ENCODE results near the gene GUCA1C. TPM values are rescaled to one million over a fixed set of nuclear protein-coding genes. Genes with fewer than 3 reads are reported as not detected.

GUCA1C gene
- total and polyA plus RNA-seq, 10 of the 15 experiments (the other 5 are each of a cell fraction or from before 2014, with no cell fraction given): not detected

Other genes starting within 250 kb of the GUCA1C start
- not detected in 2 replicates for gene RETNLB, start 196.5 kb downstream of the GUCA1C start, total RNA-seq (2014; rRNA removed)
- not detected in 2 replicates for gene RETNLB, start 196.5 kb downstream of the GUCA1C start, total RNA-seq (2014; rRNA removed; fragmentation: Illumina TruSeq; extraction: Trizol)
- gene RETNLB, start 196.5 kb downstream of the GUCA1C start, total RNA-seq (2021): not detected in 2 replicates
- gene RETNLB, start 196.5 kb downstream of the GUCA1C start, polyA plus RNA-seq (2011; rRNA removed): not detected in 2 replicates
- gene RETNLB, start 196.5 kb downstream of the GUCA1C start, polyA plus RNA-seq (2014; fragmentation: Illumina TruSeq; extraction: Trizol): not detected in 2 replicates
- gene RETNLB, start 196.5 kb downstream of the GUCA1C start, polyA plus RNA-seq (2014; fragmentation: Nextera tagmentation; extraction: Ambion mirVana): not detected
- gene RETNLB, start 196.5 kb downstream of the GUCA1C start, polyA plus RNA-seq (2014; rRNA removed): not detected in 2 replicates
- not detected for gene RETNLB, start 196.5 kb downstream of the GUCA1C start, polyA plus RNA-seq (2016; fragmentation: Nextera tagmentation; extraction: Ambion mirVana)
- gene TRAT1, start 131.1 kb downstream of the GUCA1C start, total RNA-seq (2014; rRNA removed): not detected in 2 replicates
- 0.13 and 0.23 TPM in 2 replicates for gene TRAT1, start 131.1 kb downstream of the GUCA1C start, total RNA-seq (2014; rRNA removed; fragmentation: Illumina TruSeq; extraction: Trizol)
- 0.18 and 0.56 TPM in 2 replicates for gene TRAT1, start 131.1 kb downstream of the GUCA1C start, total RNA-seq (2021)
- 1.5 and 2.4 TPM in 2 replicates for gene TRAT1, start 131.1 kb downstream of the GUCA1C start, polyA plus RNA-seq (2011; rRNA removed)
- 0.13 and 0.25 TPM in 2 replicates for gene TRAT1, start 131.1 kb downstream of the GUCA1C start, polyA plus RNA-seq (2014; fragmentation: Illumina TruSeq; extraction: Trizol)
- under 1 TPM; 0.11 to 0.22 TPM for gene TRAT1, start 131.1 kb downstream of the GUCA1C start, polyA plus RNA-seq (2014; fragmentation: Nextera tagmentation; extraction: Ambion mirVana)
- 0.18 TPM in 1 of 2 replicates, not detected in the other for gene TRAT1, start 131.1 kb downstream of the GUCA1C start, polyA plus RNA-seq (2014; rRNA removed)
- gene TRAT1, start 131.1 kb downstream of the GUCA1C start, polyA plus RNA-seq (2016; fragmentation: Nextera tagmentation; extraction: Ambion mirVana): under 1 TPM in 1 of 2 experiments, not detected in 1; 0.26 TPM
- not detected in 2 replicates for gene MORC1, start 164.3 kb upstream of the GUCA1C start, total RNA-seq (2014; rRNA removed)
- not detected in 2 replicates for gene MORC1, start 164.3 kb upstream of the GUCA1C start, total RNA-seq (2014; rRNA removed; fragmentation: Illumina TruSeq; extraction: Trizol)
- gene MORC1, start 164.3 kb upstream of the GUCA1C start, total RNA-seq (2021): not detected in 2 replicates
- 0.18 and 0.26 TPM in 2 replicates for gene MORC1, start 164.3 kb upstream of the GUCA1C start, polyA plus RNA-seq (2011; rRNA removed)
- not detected in 2 replicates for gene MORC1, start 164.3 kb upstream of the GUCA1C start, polyA plus RNA-seq (2014; fragmentation: Illumina TruSeq; extraction: Trizol)
- gene MORC1, start 164.3 kb upstream of the GUCA1C start, polyA plus RNA-seq (2014; fragmentation: Nextera tagmentation; extraction: Ambion mirVana): not detected
- not detected in 2 replicates for gene MORC1, start 164.3 kb upstream of the GUCA1C start, polyA plus RNA-seq (2014; rRNA removed)
- not detected for gene MORC1, start 164.3 kb upstream of the GUCA1C start, polyA plus RNA-seq (2016; fragmentation: Nextera tagmentation; extraction: Ambion mirVana)
- gene C3orf85, start 182.8 kb upstream of the GUCA1C start, total RNA-seq (2014; rRNA removed): not detected in 2 replicates
- not detected in 2 replicates for gene C3orf85, start 182.8 kb upstream of the GUCA1C start, total RNA-seq (2014; rRNA removed; fragmentation: Illumina TruSeq; extraction: Trizol)
- not detected in 2 replicates for gene C3orf85, start 182.8 kb upstream of the GUCA1C start, total RNA-seq (2021)
- gene C3orf85, start 182.8 kb upstream of the GUCA1C start, polyA plus RNA-seq (2011; rRNA removed): not detected in 2 replicates
- not detected in 2 replicates for gene C3orf85, start 182.8 kb upstream of the GUCA1C start, polyA plus RNA-seq (2014; fragmentation: Illumina TruSeq; extraction: Trizol)
- not detected for gene C3orf85, start 182.8 kb upstream of the GUCA1C start, polyA plus RNA-seq (2014; fragmentation: Nextera tagmentation; extraction: Ambion mirVana)
- not detected in 2 replicates for gene C3orf85, start 182.8 kb upstream of the GUCA1C start, polyA plus RNA-seq (2014; rRNA removed)
- gene C3orf85, start 182.8 kb upstream of the GUCA1C start, polyA plus RNA-seq (2016; fragmentation: Nextera tagmentation; extraction: Ambion mirVana): not detected

Measured in GM12878 (cell line).